ENCODE measurements around the gene VCAN. TPM values are rescaled to one million over a fixed set of nuclear protein-coding genes. Genes with fewer than 3 reads are reported as not detected.

VCAN gene
- total and polyA plus RNA-seq, 8 donors: 1.5 to 184 (median 12.7) TPM

- H3K27me3 ChIP-seq: no peaks in the 10 kb centered on the region
- no peak for TF ChIP-seq EP300 (IDR thresholded peaks at IDR 0.05)
- TF ChIP-seq, protein P1, sequence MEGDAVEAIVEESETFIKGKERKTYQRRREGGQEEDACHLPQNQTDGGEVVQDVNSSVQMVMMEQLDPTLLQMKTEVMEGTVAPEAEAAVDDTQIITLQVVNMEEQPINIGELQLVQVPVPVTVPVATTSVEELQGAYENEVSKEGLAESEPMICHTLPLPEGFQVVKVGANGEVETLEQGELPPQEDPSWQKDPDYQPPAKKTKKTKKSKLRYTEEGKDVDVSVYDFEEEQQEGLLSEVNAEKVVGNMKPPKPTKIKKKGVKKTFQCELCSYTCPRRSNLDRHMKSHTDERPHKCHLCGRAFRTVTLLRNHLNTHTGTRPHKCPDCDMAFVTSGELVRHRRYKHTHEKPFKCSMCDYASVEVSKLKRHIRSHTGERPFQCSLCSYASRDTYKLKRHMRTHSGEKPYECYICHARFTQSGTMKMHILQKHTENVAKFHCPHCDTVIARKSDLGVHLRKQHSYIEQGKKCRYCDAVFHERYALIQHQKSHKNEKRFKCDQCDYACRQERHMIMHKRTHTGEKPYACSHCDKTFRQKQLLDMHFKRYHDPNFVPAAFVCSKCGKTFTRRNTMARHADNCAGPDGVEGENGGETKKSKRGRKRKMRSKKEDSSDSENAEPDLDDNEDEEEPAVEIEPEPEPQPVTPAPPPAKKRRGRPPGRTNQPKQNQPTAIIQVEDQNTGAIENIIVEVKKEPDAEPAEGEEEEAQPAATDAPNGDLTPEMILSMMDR (IDR thresholded peaks at IDR 0.05): no peak
- intact Hi-C loops (cut with DNase I; ENCODE audit: low total_unique reads): no loop called here
Observed at GRCh38 chr5:83503662-83504061, 32.1 kb downstream of the VCAN start.

GRCh38 chr5:83507431-83507830, 35.9 kb downstream of the VCAN start:
- no peaks in the 10 kb centered on the region for H3K4me1 ChIP-seq
- DNase-seq: no peak
- WGBS, 5 donors: 24 to 38% (median 33%) methylated on average over 1 of the region's 1 CpG
- no peak for TF ChIP-seq EP300 (IDR thresholded peaks at IDR 0.05)
- no peak for TF ChIP-seq POLR2A (IDR thresholded peaks at IDR 0.05)
- TF ChIP-seq, protein P1 (IDR thresholded peaks at IDR 0.05): no peak
- TF ChIP-seq POLR2AphosphoS5 (IDR thresholded peaks at IDR 0.05): no peak
- no peaks in the 10 kb centered on the region for H3K36me3 ChIP-seq
- no peak overlapping the region for H3K27ac ChIP-seq
- no peak overlapping the region for H3K4me3 ChIP-seq
- intact Hi-C loops (cut with DNase I; ENCODE audit: low total_unique reads): no loop called here
- H3K9me3 ChIP-seq: peaks cover 0 to 7% (median 3%) of the 10 kb centered on the region in 4 donors
- no peaks in the 10 kb centered on the region for H3K27me3 ChIP-seq

More at GRCh38 chr5:83503662-83504061, 32.1 kb downstream of the VCAN start:
- H3K27ac ChIP-seq: no peak overlapping the region
- no peaks in the 10 kb centered on the region for H3K36me3 ChIP-seq
- H3K4me3 ChIP-seq: no peak overlapping the region
- H3K9me3 ChIP-seq: peaks cover 0 to 7% (median 3%) of the 10 kb centered on the region in 4 donors
- H3K4me1 ChIP-seq: no peaks in the 10 kb centered on the region
- DNase-seq: no peak

- H3K27me3 ChIP-seq: no peaks in the 10 kb centered on the region
- H3K4me1 ChIP-seq: no peaks in the 10 kb centered on the region
- DNase-seq: peak in 1 of 2 donors; percentile 83
- TF ChIP-seq POLR2A (IDR thresholded peaks at IDR 0.05) (no peak), POLR2AphosphoS5 (IDR thresholded peaks at IDR 0.05) (no peak), EP300 (IDR thresholded peaks at IDR 0.05) (no peak)
- TF ChIP-seq, protein P1 (IDR thresholded peaks at IDR 0.05): no peak
- H3K27ac ChIP-seq: no peak overlapping the region
- H3K9me3 ChIP-seq: peaks cover 0 to 7% (median 3%) of the 10 kb centered on the region in 4 donors
- intact Hi-C loops (cut with DNase I; ENCODE audit: low total_unique reads): no loop called here
- WGBS, 5 donors: 31 to 66% (median 53%) methylated on average over 4 of the region's 4 CpGs
- H3K36me3 ChIP-seq: no peaks in the 10 kb centered on the region
- no peak overlapping the region for H3K4me3 ChIP-seq
Observed at GRCh38 chr5:83509540-83509939, 38.0 kb downstream of the VCAN start.

DNA sequence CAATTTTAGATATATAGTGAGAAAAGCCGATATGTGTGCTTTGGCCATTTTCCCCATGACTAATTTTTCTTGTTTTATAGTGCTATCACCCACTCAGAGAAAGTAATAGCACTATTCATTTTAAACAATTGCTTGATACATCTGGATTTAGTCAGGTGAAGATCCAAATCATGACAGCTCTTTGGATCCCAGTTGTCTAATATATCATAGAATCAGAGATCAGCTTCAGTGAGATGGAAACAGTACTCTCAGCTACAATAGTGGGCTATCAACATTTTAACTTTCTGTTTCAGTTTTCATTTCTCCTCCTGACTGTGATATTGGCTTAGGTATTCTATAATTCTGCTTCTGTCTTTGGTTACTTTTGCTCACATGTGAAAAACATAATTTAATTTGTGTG, 38.7 kb downstream of the VCAN start:
- no peaks in the 10 kb centered on the region for H3K27me3 ChIP-seq
- TF ChIP-seq, protein P1 (IDR thresholded peaks at IDR 0.05): no peak
- no peak for TF ChIP-seq EP300 (IDR thresholded peaks at IDR 0.05)
- intact Hi-C loops (cut with DNase I; ENCODE audit: low total_unique reads): no loop called here
- no peaks in the 10 kb centered on the region for H3K4me1 ChIP-seq
- H3K4me3 ChIP-seq: no peak overlapping the region
- DNase-seq: peak in 1 of 2 donors; percentile 39
- no peaks in the 10 kb centered on the region for H3K36me3 ChIP-seq
- no peak overlapping the region for H3K27ac ChIP-seq
- H3K9me3 ChIP-seq: peaks cover 0 to 7% (median 3%) of the 10 kb centered on the region in 4 donors
- 73 to 92% (median 81%) methylated on average over 1 of the region's 1 CpG for WGBS, 5 donors

Measured in stomach (tissue), 9 donors.